K562 (cell line): Measurements from ENCODE around the gene PILRA. TPM values are rescaled to one million over a fixed set of nuclear protein-coding genes. Genes with fewer than 3 reads are reported as not detected.

Source experiments
- ELK3 ChIP-seq: fragments of 450-650 bp; formaldehyde crosslinking; IDR thresholded peaks from 2 replicates; pipeline ENCODE4 v1.4.0; 2020; ENCODE audit warnings: mild to moderate bottlenecking
- GATAD2A ChIP-seq: fragments of 450-650 bp; IDR thresholded peaks from 2 replicates; pipeline ENCODE4 v1.6.1; 2017
- HNRNPUL1 ChIP-seq: fragments of 200-400 bp; formaldehyde crosslinking; IDR thresholded peaks from 2 replicates; pipeline ENCODE4 v1.6.1; 2017; ENCODE audit warnings: low read length
- KDM1A ChIP-seq, 2 experiments: fragments of 450-650 bp; IDR thresholded peaks; 2 replicates each; pipeline ENCODE4 v1.6.1; 2016; ENCODE audit warnings: mild to moderate bottlenecking in 2 of 2
- MEF2D ChIP-seq: conservative IDR thresholded peaks from 2 replicates; pipeline ENCODE4 v1.6.1; 2016; ENCODE audit warnings: low read depth, missing genetic modification characterization, missing compliant biosample characterization
- NR1H2 ChIP-seq: sonication (generic); formaldehyde crosslinking; IDR thresholded peaks from 2 replicates; pipeline ENCODE4 v1.4.0; 2020; ENCODE audit warnings: mild to moderate bottlenecking, missing genetic modification reagents
- STAG1 ChIP-seq: sonication (generic); formaldehyde crosslinking; IDR thresholded peaks from 2 replicates; pipeline ENCODE4 v1.5.0; 2020; ENCODE audit warnings: missing genetic modification reagents, borderline replicate concordance
- ZFP30 ChIP-seq: fragments of 250-450 bp; sonication (Bioruptor Pico); IDR thresholded peaks from 2 replicates; pipeline ENCODE4 v1.8.0; 2022; ENCODE audit warnings: moderate library complexity, mild to moderate bottlenecking, inconsistent platforms, borderline replicate concordance
- ZNF609 ChIP-seq: sonication (generic); formaldehyde crosslinking; IDR thresholded peaks from 2 replicates; pipeline ENCODE4 v1.8.1; 2023; ENCODE audit warnings: missing genetic modification reagents, mild to moderate bottlenecking, borderline replicate concordance
- ZNF717 ChIP-seq: fragments of 250-450 bp; sonication (Bioruptor Pico); IDR thresholded peaks from 2 replicates; pipeline ENCODE4 v1.5.0; 2021
- ZNF77 ChIP-seq: fragments of 250-450 bp; sonication (Bioruptor Pico); IDR thresholded peaks from 2 replicates; pipeline ENCODE4 v1.5.0; 2020
- polyA plus RNA-seq, 8 experiments: library from polyadenylated mRNA; depleted of rRNA in 4 of 8; stranded (reverse) in 5 of 8; unstranded in 3 of 8; fragments of >200 nt; fragmentation: Nextera tagmentation in 2 of 8; fragmentation: Illumina TruSeq in 1 of 8; extraction: Ambion mirVana in 2 of 8; extraction: Trizol in 1 of 8; gene quantifications; 2 replicates each; pipeline versions ENCODE4 v1.2.1 to v1.2.3, GENCODE V29; 2011 to 2014; ENCODE audit warnings: inconsistent platforms in 1 of 8, missing spikeins in 1 of 8
- total RNA-seq, 7 experiments: library from RNA; depleted of rRNA in 6 of 7; stranded (reverse); fragments of >200 nt in 6 of 7; fragmentation: Illumina TruSeq in 2 of 7; extraction: Trizol in 2 of 7; gene quantifications; 2 replicates each; pipeline versions ENCODE4 v1.2.1 to v1.2.3, GENCODE V29; 2011 to 2021; ENCODE audit warnings: low replicate concordance in 1 of 7
- TF ChIP-seq, protein P1 (sequence below): sonication (generic); formaldehyde crosslinking; IDR thresholded peaks from 2 replicates; pipeline ENCODE4 v1.8.0; 2023; ENCODE audit warnings: missing genetic modification reagents, mild to moderate bottlenecking, borderline replicate concordance
- TF ChIP-seq, protein P2 (sequence below): fragments of 250-450 bp; sonication (Bioruptor Pico); IDR thresholded peaks from 2 replicates; pipeline ENCODE4 v1.5.0; 2020; ENCODE audit warnings: mild to moderate bottlenecking

The PILRA gene
- total and polyA plus RNA-seq, 9 of the 15 experiments (the other 6 are each of a cell fraction or from before 2014, with no cell fraction given): 0.13 to 1.8 (median 0.62) TPM

DNA sequence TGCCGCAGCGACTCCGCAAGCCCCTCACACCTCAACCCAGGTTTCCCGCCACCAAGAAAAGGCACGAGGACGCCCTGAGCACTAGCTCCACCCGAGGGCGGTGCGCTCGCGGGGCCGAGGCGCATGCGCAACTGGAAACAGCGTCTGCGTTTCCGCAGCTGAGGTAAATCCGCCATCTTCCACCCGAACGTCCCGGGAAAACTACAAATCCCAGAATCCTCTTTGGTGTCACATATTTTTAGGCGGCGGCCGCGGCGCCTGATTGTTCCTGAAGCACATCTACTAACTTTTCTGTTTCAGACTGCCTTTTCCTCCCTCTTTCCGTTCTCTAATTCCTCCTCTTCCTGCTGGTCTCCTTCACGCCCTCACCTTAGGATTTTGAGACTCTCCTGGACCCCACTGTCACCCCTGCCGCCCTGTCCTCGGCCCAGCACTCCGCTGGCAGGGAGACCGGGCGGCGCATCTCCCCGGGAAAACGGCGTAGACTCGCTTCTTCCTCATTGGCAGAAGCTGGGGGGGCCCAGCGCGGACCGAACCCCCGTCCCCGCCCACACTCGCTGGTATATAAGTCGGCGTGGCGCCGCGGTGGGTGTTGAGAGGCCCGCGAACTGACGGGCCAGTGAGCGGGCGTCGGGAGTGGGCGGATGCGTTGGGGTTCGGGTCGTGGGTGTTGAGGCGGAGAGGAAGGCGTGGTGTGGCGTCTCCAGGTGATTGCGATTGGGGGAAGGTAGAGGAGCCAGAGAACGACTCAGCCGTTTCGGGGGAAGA lies 55.1 kb downstream of the PILRA start, which contains the start of gene ZCWPW1 (continued):
- TF ChIP-seq ZNF609 (CRISPR knock-in tag) (peak; percentile 91), ZFP30 (CRISPR knock-in tag) (peak; percentile 50; the same call in 1 of the 2 replicates), ZNF77 (no peak), KDM1A (IDR thresholded peaks at IDR 0.05) (0 out of 4 replicates have a peak, but pooled peaks of 1 of the 2 experiments have one; percentile 32), MEF2D (tag) (peak; percentile 50; the same call in 1 of the 2 replicates), ZNF717 (CRISPR knock-in tag) (peak; percentile 94), NR1H2 (CRISPR knock-in tag) (peak; percentile 97; the same call in 1 of the 2 replicates), ELK3 (CRISPR knock-in tag) (peak; percentile 80; the same call in 1 of the 2 replicates), STAG1 (CRISPR knock-in tag) (peak; percentile 67; the same call in 1 of the 2 replicates), HNRNPUL1 (peak; percentile 88; the same call in 1 of the 2 replicates), GATAD2A (peak; percentile 93)
- TF ChIP-seq, protein P1, sequence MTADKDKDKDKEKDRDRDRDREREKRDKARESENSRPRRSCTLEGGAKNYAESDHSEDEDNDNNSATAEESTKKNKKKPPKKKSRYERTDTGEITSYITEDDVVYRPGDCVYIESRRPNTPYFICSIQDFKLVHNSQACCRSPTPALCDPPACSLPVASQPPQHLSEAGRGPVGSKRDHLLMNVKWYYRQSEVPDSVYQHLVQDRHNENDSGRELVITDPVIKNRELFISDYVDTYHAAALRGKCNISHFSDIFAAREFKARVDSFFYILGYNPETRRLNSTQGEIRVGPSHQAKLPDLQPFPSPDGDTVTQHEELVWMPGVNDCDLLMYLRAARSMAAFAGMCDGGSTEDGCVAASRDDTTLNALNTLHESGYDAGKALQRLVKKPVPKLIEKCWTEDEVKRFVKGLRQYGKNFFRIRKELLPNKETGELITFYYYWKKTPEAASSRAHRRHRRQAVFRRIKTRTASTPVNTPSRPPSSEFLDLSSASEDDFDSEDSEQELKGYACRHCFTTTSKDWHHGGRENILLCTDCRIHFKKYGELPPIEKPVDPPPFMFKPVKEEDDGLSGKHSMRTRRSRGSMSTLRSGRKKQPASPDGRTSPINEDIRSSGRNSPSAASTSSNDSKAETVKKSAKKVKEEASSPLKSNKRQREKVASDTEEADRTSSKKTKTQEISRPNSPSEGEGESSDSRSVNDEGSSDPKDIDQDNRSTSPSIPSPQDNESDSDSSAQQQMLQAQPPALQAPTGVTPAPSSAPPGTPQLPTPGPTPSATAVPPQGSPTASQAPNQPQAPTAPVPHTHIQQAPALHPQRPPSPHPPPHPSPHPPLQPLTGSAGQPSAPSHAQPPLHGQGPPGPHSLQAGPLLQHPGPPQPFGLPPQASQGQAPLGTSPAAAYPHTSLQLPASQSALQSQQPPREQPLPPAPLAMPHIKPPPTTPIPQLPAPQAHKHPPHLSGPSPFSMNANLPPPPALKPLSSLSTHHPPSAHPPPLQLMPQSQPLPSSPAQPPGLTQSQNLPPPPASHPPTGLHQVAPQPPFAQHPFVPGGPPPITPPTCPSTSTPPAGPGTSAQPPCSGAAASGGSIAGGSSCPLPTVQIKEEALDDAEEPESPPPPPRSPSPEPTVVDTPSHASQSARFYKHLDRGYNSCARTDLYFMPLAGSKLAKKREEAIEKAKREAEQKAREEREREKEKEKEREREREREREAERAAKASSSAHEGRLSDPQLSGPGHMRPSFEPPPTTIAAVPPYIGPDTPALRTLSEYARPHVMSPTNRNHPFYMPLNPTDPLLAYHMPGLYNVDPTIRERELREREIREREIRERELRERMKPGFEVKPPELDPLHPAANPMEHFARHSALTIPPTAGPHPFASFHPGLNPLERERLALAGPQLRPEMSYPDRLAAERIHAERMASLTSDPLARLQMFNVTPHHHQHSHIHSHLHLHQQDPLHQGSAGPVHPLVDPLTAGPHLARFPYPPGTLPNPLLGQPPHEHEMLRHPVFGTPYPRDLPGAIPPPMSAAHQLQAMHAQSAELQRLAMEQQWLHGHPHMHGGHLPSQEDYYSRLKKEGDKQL (CRISPR knock-in tag): peak; percentile 98
- TF ChIP-seq, protein P2, sequence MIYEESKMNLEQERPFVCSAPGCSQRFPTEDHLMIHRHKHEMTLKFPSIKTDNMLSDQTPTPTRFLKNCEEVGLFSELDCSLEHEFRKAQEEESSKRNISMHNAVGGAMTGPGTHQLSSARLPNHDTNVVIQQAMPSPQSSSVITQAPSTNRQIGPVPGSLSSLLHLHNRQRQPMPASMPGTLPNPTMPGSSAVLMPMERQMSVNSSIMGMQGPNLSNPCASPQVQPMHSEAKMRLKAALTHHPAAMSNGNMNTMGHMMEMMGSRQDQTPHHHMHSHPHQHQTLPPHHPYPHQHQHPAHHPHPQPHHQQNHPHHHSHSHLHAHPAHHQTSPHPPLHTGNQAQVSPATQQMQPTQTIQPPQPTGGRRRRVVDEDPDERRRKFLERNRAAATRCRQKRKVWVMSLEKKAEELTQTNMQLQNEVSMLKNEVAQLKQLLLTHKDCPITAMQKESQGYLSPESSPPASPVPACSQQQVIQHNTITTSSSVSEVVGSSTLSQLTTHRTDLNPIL (CRISPR knock-in tag): peak; percentile 74; the same call in 1 of the 2 replicates
